CD4-positive, alpha-beta T cell (primary cell): ENCODE results near the gene CD9. TPM values are rescaled to one million over a fixed set of nuclear protein-coding genes. Genes with fewer than 3 reads are reported as not detected.

Source experiments
- ATAC-seq: fragments of 200-7000 bp; cut with Tn5 transposase; one replicate; pipeline ENCODE4 v1.10.0; 2022; ENCODE audit warnings: mild to moderate bottlenecking; ENCODE audit not compliant: poor library complexity
- CTCF ChIA-PET: fragments of 350-600 bp; sonication (Branson Sonifier 250); formaldehyde crosslinking; loops from one replicate; lab custom pipeline; 2021; ENCODE audit warnings: antibody characterized with exemption, inconsistent platforms; lab: Charles Lee
- POLR2A ChIA-PET: fragments of 350-600 bp; sonication (Branson Sonifier 250); formaldehyde crosslinking; loops from one replicate; lab custom pipeline; 2021; ENCODE audit warnings: antibody characterized with exemption, inconsistent platforms; lab: Charles Lee
- DNase-seq, 14 experiments: peaks; one replicate each; pipeline ENCODE4 v3.0.0-alpha.2; 2013 to 2020; ENCODE audit warnings: mixed read lengths in 2 of 14
- H3K27ac ChIP-seq, 2 donors: one replicate each; pipeline versions ENCODE4 v1.5.1 to v1.7.0; 2013; ENCODE audit warnings: low read length in 2 of 2, low read depth in 1 of 2, mild to moderate bottlenecking in 1 of 2
- H3K27me3 ChIP-seq, 2 experiments: 1 replicate in 1 of 2; 2 replicates in 1 of 2; pipeline versions ENCODE4 v1.6.1 to v1.7.0; 2013; ENCODE audit warnings: low read length in 2 of 2, control low read depth in 1 of 2, mild to moderate bottlenecking in 1 of 2, moderate library complexity in 1 of 2; ENCODE audit not compliant: insufficient read depth in 2 of 2, control insufficient read depth in 1 of 2
- H3K36me3 ChIP-seq: one replicate; pipeline ENCODE4 v1.6.1; 2013; ENCODE audit warnings: low read length, control low read depth; ENCODE audit not compliant: insufficient read depth
- H3K4me1 ChIP-seq: one replicate; pipeline ENCODE4 v1.6.1; 2013; ENCODE audit warnings: low read length, control low read depth; ENCODE audit not compliant: insufficient read depth
- H3K4me3 ChIP-seq: one replicate; pipeline ENCODE4 v1.5.1; 2013; ENCODE audit warnings: mild to moderate bottlenecking, low read length, moderate library complexity
- H3K9me3 ChIP-seq, 2 experiments: 1 replicate in 1 of 2; 2 replicates in 1 of 2; pipeline versions ENCODE4 v1.6.1 to v1.7.0; 2013; ENCODE audit warnings: low read length in 2 of 2, mild to moderate bottlenecking in 2 of 2, control low read depth in 1 of 2, moderate library complexity in 1 of 2; ENCODE audit not compliant: control insufficient read depth in 1 of 2, insufficient read depth in 1 of 2
- H3K27ac Mint-ChIP-seq: one replicate; pipeline ENCODE4 v1.8.0; 2020; ENCODE audit warnings: mixed read lengths
- H3K27me3 Mint-ChIP-seq: one replicate; pipeline ENCODE4 v1.8.0; 2021; ENCODE audit warnings: mixed read lengths
- H3K36me3 Mint-ChIP-seq: one replicate; pipeline ENCODE4 v1.8.0; 2021; ENCODE audit warnings: low read depth, mixed read lengths
- H3K4me1 Mint-ChIP-seq: one replicate; pipeline ENCODE4 v1.8.0; 2021; ENCODE audit warnings: low read depth, mixed read lengths
- H3K4me3 Mint-ChIP-seq: one replicate; pipeline ENCODE4 v1.8.0; 2020; ENCODE audit warnings: mild to moderate bottlenecking, mixed read lengths
- H3K9me3 Mint-ChIP-seq: one replicate; pipeline ENCODE4 v1.8.0; 2020; ENCODE audit warnings: mixed read lengths
- CTCF ChIP-seq: fragments of 200-600 bp; IDR thresholded peaks from one replicate; pipeline ENCODE4 v1.8.0; 2022; ENCODE audit warnings: antibody characterized with exemption, mild to moderate bottlenecking
- intact Hi-C, 2 experiments: fragments of 100-400 bp; cut with DNase I in 1 of 2; cut with micrococcal nuclease in 1 of 2; formaldehyde crosslinking; loops; one replicate each; pipeline versions ENCODE4 v1.15.1 to v1.9.0; 2023 to 2025; cut with DNase I, micrococcal nuclease
- total RNA-seq, 174 experiments: library from RNA in 2 of 174; stranded (reverse) in 2 of 174; gene quantifications; one replicate each; pipeline ENCODE4 v1.2.3 and lab custom pipeline; 2021 to 2026

The CD9 gene
- total RNA-seq, 2 experiments from 2014 or later = 0.36 to 0.66 TPM

- H3K27ac Mint-ChIP-seq = no peak overlapping the region
- Histone ChIP-seq H3K9me3 (no peaks in the 10 kb centered on the region), H3K4me1 (no peaks in the 10 kb centered on the region), H3K36me3 (no peaks in the 10 kb centered on the region), H3K27me3 (peaks cover 0 to 4% of the 10 kb centered on the region in 2 experiments), H3K4me3 (no peak overlapping the region), H3K27ac (no peak overlapping the region)
- no peak overlapping the region for H3K4me3 Mint-ChIP-seq
- ChIA-PET POLR2A (no interaction called here), CTCF (no interaction called here)
- H3K27me3 Mint-ChIP-seq = no peaks in the 10 kb centered on the region
- DNase-seq = no peak
- no peak for ATAC-seq
- H3K4me1 Mint-ChIP-seq = no peaks in the 10 kb centered on the region
- intact Hi-C loops = no loop called here
- no peak for TF ChIP-seq CTCF
- H3K9me3 Mint-ChIP-seq = no peaks in the 10 kb centered on the region
- no peaks in the 10 kb centered on the region for H3K36me3 Mint-ChIP-seq
These were observed 21.0 kb upstream of the CD9 start for GRCh38 chr12:6178981-6179761.

- no peaks in the 10 kb centered on the region for H3K4me1 Mint-ChIP-seq
- no peak for TF ChIP-seq CTCF
These were observed 19.7 kb upstream of the CD9 start for GRCh38 chr12:6180268-6181051.

GRCh38 chr12:6181166-6181565, 19.0 kb upstream of the CD9 start:
- ChIA-PET CTCF (interaction anchor here (0.6 kb wide), 1 partner anchor 38 kb away, joined by 4 read pairs; no protein-coding TSS in a partner anchor), POLR2A (no interaction called here)
- no peaks in the 10 kb centered on the region for H3K36me3 ChIP-seq
- H3K27me3 Mint-ChIP-seq = no peaks in the 10 kb centered on the region
- H3K9me3 Mint-ChIP-seq = no peaks in the 10 kb centered on the region
- H3K9me3 ChIP-seq = no peaks in the 10 kb centered on the region
- no peak overlapping the region for H3K27ac ChIP-seq
- H3K4me1 ChIP-seq = no peaks in the 10 kb centered on the region
- DNase-seq (no peak), ATAC-seq (no peak)
- H3K4me3 Mint-ChIP-seq = no peak overlapping the region
- H3K27ac Mint-ChIP-seq = no peak overlapping the region
- no peaks in the 10 kb centered on the region for H3K36me3 Mint-ChIP-seq
- H3K27me3 ChIP-seq = peaks cover 0 to 4% of the 10 kb centered on the region in 2 experiments
- no peak for TF ChIP-seq CTCF
- H3K4me3 ChIP-seq = no peak overlapping the region
- no peaks in the 10 kb centered on the region for H3K4me1 Mint-ChIP-seq
- intact Hi-C loops = no loop called here

More at GRCh38 chr12:6180268-6181051, 19.7 kb upstream of the CD9 start:
- Mint-ChIP-seq H3K27me3 (no peaks in the 10 kb centered on the region), H3K36me3 (no peaks in the 10 kb centered on the region), H3K4me3 (no peak overlapping the region), H3K9me3 (no peaks in the 10 kb centered on the region), H3K27ac (no peak overlapping the region)
- H3K36me3 ChIP-seq = no peaks in the 10 kb centered on the region
- H3K4me1 ChIP-seq = no peaks in the 10 kb centered on the region
- no peak overlapping the region for H3K27ac ChIP-seq
- H3K27me3 ChIP-seq = peaks cover 0 to 4% of the 10 kb centered on the region in 2 experiments
- ChIA-PET POLR2A (no interaction called here), CTCF (no interaction called here)
- ATAC-seq (no peak), DNase-seq (peak in 2 of 14 experiments; percentile 32 to 42)
- intact Hi-C loops = no loop called here
- no peak overlapping the region for H3K4me3 ChIP-seq
- H3K9me3 ChIP-seq = no peaks in the 10 kb centered on the region
